ENCODE results near the gene RBM19.

The RBM19 gene

GRCh38 chr12:113958108-113958507, 8.0 kb downstream of the RBM19 start:
- no peak for DNase-seq (ENCODE audit: low read depth, low spot score)
- H3K27ac ChIP-seq: no peak overlapping the region

DNA sequence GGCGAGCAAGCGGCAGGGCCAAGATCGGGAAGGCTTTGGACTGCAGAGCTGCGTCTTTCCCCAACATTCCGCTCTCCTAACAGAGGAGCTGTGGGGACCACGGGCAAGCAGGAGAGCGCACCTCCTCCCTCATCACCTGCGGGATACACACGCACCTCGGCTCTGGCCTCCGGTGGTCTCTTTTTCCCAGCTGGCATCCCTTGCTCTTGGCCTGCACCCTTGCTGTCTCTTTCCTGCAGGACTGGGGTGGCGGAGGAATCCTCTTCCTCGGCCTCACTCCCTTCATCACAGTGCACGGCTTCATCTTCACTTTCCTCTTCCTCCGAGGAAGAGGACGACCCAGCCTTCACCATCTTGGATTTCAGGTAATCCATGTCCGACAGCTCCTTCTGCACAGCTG, 8.5 kb downstream of the RBM19 start:
- H3K27ac ChIP-seq: no peak overlapping the region
- no peak for DNase-seq (ENCODE audit: low read depth, low spot score)

DNA sequence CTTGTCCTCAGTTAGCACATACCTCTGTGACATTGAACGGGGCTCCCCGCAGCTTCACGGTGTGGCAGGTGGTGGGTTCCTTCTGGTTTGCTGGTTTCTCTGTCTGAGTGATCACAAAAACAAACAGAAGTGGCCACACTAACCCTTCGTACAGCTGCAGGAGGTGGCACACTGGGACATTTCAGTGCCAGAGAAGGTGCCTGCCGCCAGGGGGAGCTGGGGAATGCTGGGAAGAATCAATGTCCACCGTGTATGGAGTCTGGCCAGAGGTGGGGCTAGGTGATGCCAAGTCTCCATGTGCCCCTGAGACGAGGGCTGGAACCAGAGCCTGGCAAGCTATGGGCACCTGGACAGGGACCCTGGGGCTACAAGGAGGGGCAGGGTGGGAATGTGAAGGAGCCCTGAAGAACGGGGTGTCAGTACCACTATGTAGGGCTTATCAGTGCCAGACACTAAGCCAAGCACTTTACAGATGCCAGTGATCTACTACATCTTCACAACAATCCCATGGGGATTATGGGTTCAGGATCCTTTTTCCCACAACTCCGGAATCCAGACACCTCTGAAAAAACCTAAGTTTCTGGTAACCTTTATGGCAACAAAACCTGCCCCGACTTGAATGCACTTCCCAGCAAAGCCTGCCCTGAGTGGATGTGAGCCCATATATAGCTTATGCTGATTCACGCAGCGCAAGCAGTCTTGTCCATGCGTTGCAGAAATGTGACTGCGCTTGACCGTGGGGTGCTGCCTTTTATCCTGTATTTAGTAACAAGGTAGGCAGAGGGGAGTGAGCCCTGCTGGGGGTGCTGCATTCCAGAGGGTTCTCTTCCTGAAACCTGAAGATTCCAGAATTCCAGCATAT, 10.8 kb downstream of the RBM19 start:
- DNase-seq (ENCODE audit: low read depth, low spot score): no peak
- H3K27ac ChIP-seq: no peak overlapping the region

- no peak overlapping the region for H3K27ac ChIP-seq
Observed at GRCh38 chr12:113954547-113954946, 11.6 kb downstream of the RBM19 start.

DNA sequence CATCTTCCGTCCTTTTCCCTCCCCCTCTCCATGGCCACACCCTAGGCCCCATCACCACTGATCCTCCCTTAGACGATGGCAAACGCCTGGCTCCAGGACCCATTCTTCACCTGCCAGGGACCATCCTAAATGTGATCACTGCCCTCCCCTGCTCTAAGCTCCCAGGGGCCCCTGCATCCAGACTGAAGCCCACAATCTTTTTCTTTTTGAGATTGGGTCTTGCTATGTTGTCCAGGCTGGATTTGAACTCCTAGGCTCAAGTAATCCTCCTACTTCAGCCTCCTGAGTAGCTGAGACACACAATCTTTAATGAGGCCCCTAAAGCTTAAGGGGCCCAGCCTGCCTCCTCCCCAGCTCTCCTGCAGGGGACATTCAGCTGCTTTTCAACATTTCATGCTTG, 15.3 kb downstream of the RBM19 start:
- DNase-seq (ENCODE audit: low read depth, low spot score): no peak
- H3K27ac ChIP-seq: no peak overlapping the region

More at GRCh38 chr12:113954547-113954946, 11.6 kb downstream of the RBM19 start:
- no peak for DNase-seq (ENCODE audit: low read depth, low spot score)

DNA sequence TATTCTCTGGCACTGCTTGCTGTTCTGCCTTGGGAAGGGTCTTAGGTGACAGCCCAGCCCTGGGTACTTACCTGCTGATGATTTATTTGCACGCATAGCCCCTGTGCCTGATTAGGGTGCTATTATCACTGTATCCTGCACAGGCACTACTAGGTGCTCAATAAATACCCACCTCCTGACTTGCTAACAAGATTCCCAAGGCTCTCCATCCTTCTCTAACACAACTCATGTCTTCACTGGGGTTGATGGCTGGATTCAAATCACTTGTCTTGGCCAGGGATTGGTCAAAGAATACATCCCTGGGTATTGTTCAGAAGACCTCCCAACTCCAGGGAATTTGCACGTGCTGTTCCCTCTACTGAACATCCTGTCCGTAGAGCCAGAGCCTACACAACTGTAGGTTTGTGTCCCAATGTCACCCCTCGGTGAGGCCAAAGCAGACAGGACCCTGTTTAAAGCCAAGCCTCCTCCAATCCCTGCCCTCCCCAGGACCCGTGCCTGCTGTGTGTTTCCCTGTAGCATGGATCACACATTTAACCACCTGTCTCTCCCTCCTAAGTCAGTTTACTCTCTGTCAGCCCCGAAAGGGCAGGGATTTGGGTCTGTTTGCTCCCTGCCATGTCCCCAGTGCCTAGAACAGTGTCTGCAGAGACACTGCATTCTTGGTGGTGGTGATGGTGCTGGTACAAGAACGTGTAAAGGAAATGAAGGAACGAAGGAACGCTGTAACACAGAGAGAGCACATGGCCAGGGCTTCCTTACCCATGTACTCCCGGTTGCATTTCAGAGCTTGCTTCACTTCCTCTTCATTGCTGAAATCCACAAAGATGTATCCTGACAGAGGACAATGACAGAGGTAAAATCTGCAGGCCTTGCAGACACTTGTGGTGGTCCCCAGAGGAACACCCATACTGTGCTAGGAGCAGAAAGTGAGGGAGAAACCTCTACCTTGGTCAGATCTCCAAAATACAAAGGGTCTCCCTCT, 16.5 kb downstream of the RBM19 start:
- DNase-seq (ENCODE audit: low read depth, low spot score): no peak
- no peak overlapping the region for H3K27ac ChIP-seq

GRCh38 chr12:113948151-113948914, 17.8 kb downstream of the RBM19 start:
- H3K27ac ChIP-seq: no peak overlapping the region
- no peak for DNase-seq (ENCODE audit: low read depth, low spot score)

- no peak for DNase-seq (ENCODE audit: low read depth, low spot score)
- H3K27ac ChIP-seq: no peak overlapping the region
Observed at GRCh38 chr12:113946175-113946574, 19.9 kb downstream of the RBM19 start.

DNA sequence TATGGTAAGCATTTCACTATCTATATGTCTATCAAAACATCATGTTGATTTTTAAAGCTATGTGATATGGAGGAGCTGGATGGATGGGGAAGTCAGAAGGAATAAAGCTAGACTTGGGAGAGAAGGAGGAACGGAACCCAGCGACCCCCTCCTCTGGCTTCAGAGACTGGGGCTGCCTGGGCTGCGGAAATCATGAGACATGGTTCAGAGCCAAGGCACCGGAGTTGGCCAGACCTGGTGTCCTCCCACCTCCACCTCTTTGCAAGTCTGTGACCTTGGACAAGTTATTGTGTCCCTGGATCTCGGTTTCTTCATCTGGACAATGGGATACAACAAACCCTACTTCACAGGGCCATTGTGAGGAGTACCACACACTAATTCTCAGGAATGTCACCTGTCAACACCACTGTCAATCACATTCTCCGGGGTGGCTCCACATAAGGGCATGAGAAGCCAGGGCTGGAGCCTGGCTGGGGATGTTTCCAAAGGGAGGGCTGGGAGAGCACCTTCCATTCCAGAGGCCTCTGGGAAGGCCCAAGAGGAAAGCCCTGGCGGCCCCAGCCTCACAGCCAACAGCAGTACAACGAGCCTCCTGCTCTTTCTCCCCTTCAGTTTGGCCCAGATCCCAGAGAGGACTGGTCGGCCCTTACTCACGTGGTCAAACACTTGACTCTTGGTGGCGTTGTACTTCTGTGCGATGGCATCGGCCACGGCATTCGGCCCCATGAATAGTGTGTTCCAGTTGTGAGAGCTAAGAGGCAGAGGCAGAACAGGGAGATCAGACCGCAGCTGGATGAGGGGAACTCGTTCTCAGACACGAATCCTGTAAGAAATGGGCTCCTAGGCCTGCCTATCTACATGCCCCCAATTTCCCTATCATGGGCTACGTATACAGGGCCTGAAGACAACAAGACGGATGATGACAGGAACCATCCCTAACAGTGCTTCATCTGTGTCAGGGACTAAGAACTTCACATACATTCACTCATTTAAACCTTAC, 20.7 kb downstream of the RBM19 start:
- no peak overlapping the region for H3K27ac ChIP-seq
- DNase-seq (ENCODE audit: low read depth, low spot score): no peak

DNA sequence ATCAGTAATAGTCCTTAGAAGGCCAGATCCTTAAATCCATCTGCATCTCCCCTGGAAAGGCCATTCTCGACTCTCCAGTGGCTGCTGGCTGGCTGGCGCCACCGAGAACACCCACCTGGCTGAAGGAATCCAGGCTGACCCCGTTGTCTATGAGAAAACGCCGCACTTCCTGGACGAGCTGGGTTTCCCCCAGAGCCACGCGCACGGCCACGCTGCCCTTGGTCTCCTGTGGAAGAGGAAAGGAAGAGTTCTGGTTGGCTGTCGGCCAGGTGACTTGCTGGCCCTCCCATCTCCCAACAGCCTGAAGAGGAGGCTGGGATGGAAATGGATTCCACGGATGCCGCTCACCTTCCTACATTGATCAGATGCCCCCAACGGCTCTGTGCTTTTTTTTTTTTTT, 23.9 kb downstream of the RBM19 start:
- DNase-seq (ENCODE audit: low read depth, low spot score): no peak
- H3K27ac ChIP-seq: no peak overlapping the region

DNA sequence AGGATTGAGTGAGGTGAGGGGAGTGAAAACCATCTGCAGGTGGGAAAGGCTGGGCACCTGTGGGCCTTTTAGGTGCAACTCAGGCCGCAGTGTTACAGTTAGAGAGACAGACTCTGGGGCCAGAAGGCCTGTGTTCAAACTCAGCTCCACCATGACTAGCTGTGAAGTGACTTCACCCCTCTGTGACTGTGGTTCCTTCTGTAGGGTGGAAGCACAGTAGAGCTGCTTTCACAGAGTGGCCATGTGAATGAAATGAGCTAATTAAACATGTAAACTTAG, 25.0 kb downstream of the RBM19 start:
- H3K27ac ChIP-seq: no peak overlapping the region
- DNase-seq (ENCODE audit: low read depth, low spot score): no peak

- no peak for DNase-seq (ENCODE audit: low read depth, low spot score)
- no peak overlapping the region for H3K27ac ChIP-seq
Observed at GRCh38 chr12:113940357-113941207, 25.5 kb downstream of the RBM19 start.

DNA sequence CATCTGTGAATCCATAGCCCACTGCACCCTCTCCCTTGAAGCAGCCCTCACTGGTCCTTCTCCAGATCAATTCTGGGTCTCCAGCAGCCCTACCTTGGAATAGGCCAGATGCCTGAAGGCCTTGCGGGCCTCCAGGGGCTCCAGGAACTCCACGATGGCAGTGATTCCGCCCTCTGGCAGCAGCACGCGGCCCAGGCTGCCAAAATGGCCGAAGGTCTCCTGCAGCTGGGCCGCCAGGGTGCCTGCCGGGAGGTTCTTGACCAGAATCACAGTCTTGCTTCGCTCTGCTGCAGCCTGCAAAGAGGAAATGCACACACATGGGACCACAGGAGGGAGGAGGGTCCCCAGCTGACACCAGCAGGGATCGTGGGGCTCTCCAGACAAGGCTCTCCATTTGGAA, 26.3 kb downstream of the RBM19 start:
- no peak overlapping the region for H3K27ac ChIP-seq
- DNase-seq (ENCODE audit: low read depth, low spot score): no peak

DNA sequence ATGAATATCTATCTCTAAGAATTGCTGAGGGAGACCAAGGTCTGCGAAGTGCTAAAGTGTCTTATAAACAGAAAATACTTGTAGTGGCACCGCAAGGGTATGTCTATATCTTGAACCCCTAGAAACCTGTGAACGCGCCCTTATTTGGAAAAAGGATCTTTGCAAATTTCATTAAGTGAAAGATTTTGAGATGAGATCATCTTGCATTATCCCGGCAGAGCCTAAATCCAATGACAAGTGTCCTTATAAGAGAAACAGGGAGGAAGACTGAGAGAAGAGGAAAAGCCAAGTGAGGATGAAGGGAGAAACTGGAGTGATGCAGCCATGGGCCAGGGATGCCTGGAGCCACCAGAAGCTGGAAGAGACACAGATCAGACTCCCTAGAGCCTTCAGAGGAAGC, 27.7 kb downstream of the RBM19 start:
- no peak overlapping the region for H3K27ac ChIP-seq
- no peak for DNase-seq (ENCODE audit: low read depth, low spot score)

DNA sequence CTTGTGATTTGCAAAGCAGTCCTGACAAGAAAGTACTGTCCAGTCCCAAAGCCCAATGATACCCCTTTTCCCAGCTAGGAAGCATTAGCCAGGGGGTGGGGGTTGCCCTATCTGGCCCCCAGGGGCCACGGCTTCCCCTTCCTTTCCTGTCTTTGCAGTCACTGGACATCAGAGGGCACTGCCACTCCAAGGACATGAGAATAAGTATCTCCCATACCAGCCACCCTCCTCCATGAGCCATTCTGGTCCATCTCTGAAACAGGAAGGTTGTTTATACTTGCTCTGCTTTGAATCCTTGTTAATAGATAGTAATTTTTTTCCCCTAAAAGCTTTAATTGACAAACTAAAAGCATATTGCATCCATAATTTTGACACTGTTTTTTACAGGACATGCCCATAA, 29.7 kb downstream of the RBM19 start:
- DNase-seq (ENCODE audit: low read depth, low spot score): no peak
- no peak overlapping the region for H3K27ac ChIP-seq

GRCh38 chr12:113935459-113935858, 30.7 kb downstream of the RBM19 start:
- H3K27ac ChIP-seq: no peak overlapping the region
- DNase-seq (ENCODE audit: low read depth, low spot score): peak; percentile 10

DNA sequence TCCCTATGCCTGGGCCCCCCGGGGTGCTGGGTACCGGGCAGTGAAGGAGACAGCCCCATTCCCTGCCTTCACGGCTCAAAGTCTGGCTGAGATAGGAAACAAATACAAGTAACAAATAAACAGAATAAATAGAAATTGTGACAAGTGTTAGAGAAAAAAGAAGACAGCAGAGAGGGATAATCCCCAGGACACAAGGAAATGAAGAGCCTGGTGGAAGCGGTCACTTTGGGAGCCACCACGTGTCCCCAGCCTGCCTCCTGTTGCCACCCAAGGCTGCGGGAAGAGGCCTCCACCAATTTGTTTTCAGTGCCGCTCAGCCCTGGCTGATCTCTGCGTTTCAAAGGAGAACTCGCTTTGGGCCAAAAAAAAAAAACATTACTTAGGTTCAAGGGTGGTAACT, 31.2 kb downstream of the RBM19 start:
- no peak overlapping the region for H3K27ac ChIP-seq
- DNase-seq (ENCODE audit: low read depth, low spot score): no peak

DNA sequence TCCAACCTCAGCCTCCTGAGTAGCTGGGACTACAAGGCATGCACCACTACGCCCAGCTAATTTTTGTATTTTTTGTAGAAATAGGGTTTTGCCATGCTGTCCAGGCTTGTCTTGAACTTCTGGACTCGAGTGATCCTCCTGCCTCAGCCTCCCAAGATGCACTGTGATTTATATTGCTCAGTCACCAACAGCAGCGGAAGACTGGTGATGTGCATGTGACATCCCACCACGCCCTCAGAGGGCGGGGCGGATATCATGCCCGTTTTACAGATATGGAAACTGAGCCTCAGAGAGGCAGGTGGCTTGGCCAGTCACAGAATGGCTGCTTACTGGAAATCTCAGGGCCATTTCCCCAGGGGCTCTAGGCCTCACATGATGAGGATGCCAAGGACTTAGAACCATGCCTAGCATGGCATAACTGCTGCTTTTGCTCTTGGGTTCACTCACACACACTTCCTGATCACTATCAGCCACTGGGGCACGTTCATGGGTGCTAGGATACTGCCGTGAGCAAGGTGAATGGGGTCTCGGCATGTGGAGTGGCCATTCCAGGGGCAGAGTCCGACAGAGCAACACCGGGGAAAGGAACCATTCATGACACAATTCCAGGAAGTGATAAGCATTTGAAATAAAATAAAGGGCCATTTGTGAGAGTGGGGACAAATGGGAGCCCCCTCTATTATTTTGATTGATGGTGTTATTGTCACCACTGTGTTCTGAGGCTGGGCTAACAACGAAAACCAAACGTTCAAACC, 31.9 kb downstream of the RBM19 start:
- DNase-seq (ENCODE audit: low read depth, low spot score): no peak
- no peak overlapping the region for H3K27ac ChIP-seq
